Heart right ventricle (tissue), 16 donors: ENCODE data around the gene KANSL1. TPM values are rescaled to one million over a fixed set of nuclear protein-coding genes. Genes with fewer than 3 reads are reported as not detected.

Experiments used
- ATAC-seq, 8 donors: fragments of 200-7000 bp; cut with Tn5 transposase; one replicate each; pipeline ENCODE4 v1.9.1; 2020; ENCODE audit warnings: mild to moderate bottlenecking in 8 of 8, moderate library complexity in 8 of 8, moderate number of reproducible peaks in 1 of 8
- DNase-seq, 2 donors: peaks; one replicate each; pipeline ENCODE4 v3.0.0-alpha.2; 2020
- H3K27ac ChIP-seq, 10 donors: fragments of 200-600 bp; sonication (generic) in 2 of 10; one replicate each; pipeline versions ENCODE4 v1.5.0 to v1.8.0; 2020 to 2022; ENCODE audit warnings: mild to moderate bottlenecking in 3 of 10
- H3K27me3 ChIP-seq, 7 donors: fragments of 200-600 bp; one replicate each; pipeline ENCODE4 v1.8.0; 2021 to 2022; ENCODE audit warnings: mild to moderate bottlenecking in 2 of 7
- H3K36me3 ChIP-seq, 9 donors: fragments of 200-600 bp; sonication (generic) in 1 of 9; one replicate each; pipeline versions ENCODE4 v1.5.0 to v1.8.0; 2020 to 2022; ENCODE audit warnings: mild to moderate bottlenecking in 2 of 9
- H3K4me1 ChIP-seq, 9 donors: fragments of 200-600 bp; sonication (generic) in 1 of 9; one replicate each; pipeline versions ENCODE4 v1.5.0 to v1.8.0; 2020 to 2022; ENCODE audit warnings: mild to moderate bottlenecking in 4 of 9
- H3K4me3 ChIP-seq, 10 donors: fragments of 200-600 bp; sonication (generic) in 2 of 10; one replicate each; pipeline versions ENCODE4 v1.5.0 to v1.8.0; 2020 to 2022; ENCODE audit warnings: mild to moderate bottlenecking in 7 of 10, moderate library complexity in 2 of 10
- H3K9me3 ChIP-seq, 11 donors: fragments of 200-600 bp in 10 of 11; sonication (generic) in 2 of 11; one replicate each; pipeline versions ENCODE4 v1.5.0 to v1.8.0; 2013 to 2022; ENCODE audit warnings: mild to moderate bottlenecking in 2 of 11, control low read depth in 1 of 11, moderate library complexity in 1 of 11
- CTCF ChIP-seq, 9 donors: fragments of 200-600 bp; sonication (generic) in 2 of 9; IDR thresholded peaks; one replicate each; pipeline versions ENCODE4 v1.5.0 to v1.8.0; 2021 to 2022; ENCODE audit warnings: antibody characterized with exemption in 9 of 9, mild to moderate bottlenecking in 5 of 9, moderate library complexity in 1 of 9
- WGBS, 2 donors: extraction: QIAGEN DNeasy Blood & Tissue Kit; methylation state at CpG; one replicate each; pipeline ENCODE4 v1.1.7; 2013; ENCODE audit warnings: inconsistent platforms in 1 of 2; 5-methylcytosine and 5-hydroxymethylcytosine counted together
- intact Hi-C, 10 donors: fragments of 100-400 bp; cut with DNase I; formaldehyde crosslinking; loops; one replicate each; pipeline versions ENCODE4 v1.11.1 to v1.14.2; 2022
- polyA plus RNA-seq, 2 donors: library from polyadenylated mRNA; stranded (reverse); fragments of 200-250 nt; gene quantifications; one replicate each; pipeline ENCODE4 v1.2.3, GENCODE V29; 2013
- total RNA-seq, 10 donors: library from RNA; stranded (reverse); fragmentation: NEBNext Ultra II Directional in 3 of 10; extraction: Animal tissue kit (Norgen Biotek cat#: 25700) in 3 of 10; gene quantifications; one replicate each; pipeline versions ENCODE4 v1.2.1 to v1.2.4, GENCODE V29; 2021 to 2023
- donor health status: Arrhythmogenic right ventricular cardiomyopathy.
- donor health status: ischemic (EF 13 %, LVEDD 7.1; RV severe dilation, severe dysfunction).
- donor health status: healthy with polysubstance abuse.
- donor health status: DM: no; HTN: yes; CAD: no.
- donor health status: DM: no; HTN: no; CAD: no.
- donor health status: ischemic (EF 25% LVEDD 6.9; RV normal size, moderate dysfunction).
- donor health status: ischemic (EF 25% LVEDD 5.7; RV mildly dilated, moderate dysfunction).
- donor health status: healthy.
- donor health status: DM: yes; HTN: yes; CAD: no.
- donor health status: Ischemic cardiomyopathy.
- donor health status: ischemic (EF 35%, LVEDD 5.7; RV mildly dilated, moderate dysfunction).
- donor health status: nonischemic (EF 11% LVEDD 7.7; RV severe dilation, severe dysfunction).
- donor health status: DM: yes; HTN: yes; CAD: no.
- donor health status: PGD.
- donor health status: ischemic (EF 29% LVEDD 5.4; RV normal size, mild dysfunction).
- donor health status: nonischemic (EF 23%, LVEDD 6.1; RV moderate dilation, normal function).

Gene KANSL1
- total and polyA plus RNA-seq, 12 donors, result 8.2 to 52.5 (median 41.1) TPM

- 97 to 100% methylated on average over 1 of the region's 1 CpG for WGBS, 2 donors
- H3K27ac ChIP-seq, result no peak overlapping the region
- ATAC-seq, result no peak
These were observed 5.0 kb upstream of the KANSL1 start for GRCh38 chr17:46198233-46198632.

GRCh38 chr17:46197530-46197929, 4.3 kb upstream of the KANSL1 start:
- WGBS, 2 donors, result 76 to 80% methylated on average over 6 of the region's 6 CpGs
- H3K4me3 ChIP-seq, result no peak overlapping the region
- intact Hi-C loops, result loop anchor here in 1 of 10 donors (5.0 kb wide), 1 partner anchor 160 kb away; no protein-coding TSS in a partner anchor
- no peak overlapping the region for H3K27ac ChIP-seq
- ATAC-seq (no peak), DNase-seq (no peak)
- H3K4me1 ChIP-seq, result peaks cover 6 to 35% (median 21%) of the 10 kb centered on the region in 9 donors
- H3K27me3 ChIP-seq, result no peaks in the 10 kb centered on the region
- no peaks in the 10 kb centered on the region for H3K9me3 ChIP-seq
- peaks cover 0 to 7% (median 0%) of the 10 kb centered on the region in 9 donors for H3K36me3 ChIP-seq
- no peak for TF ChIP-seq CTCF (IDR thresholded peaks at IDR 0.05)

More at GRCh38 chr17:46198233-46198632, 5.0 kb upstream of the KANSL1 start:
- Histone ChIP-seq H3K9me3 (no peaks in the 10 kb centered on the region), H3K4me1 (peaks cover 6 to 37% (median 21%) of the 10 kb centered on the region in 9 donors), H3K4me3 (no peak overlapping the region), H3K36me3 (peaks cover 0 to 7% (median 0%) of the 10 kb centered on the region in 9 donors), H3K27me3 (no peaks in the 10 kb centered on the region)
- TF ChIP-seq CTCF (IDR thresholded peaks at IDR 0.05), result no peak
- DNase-seq, result no peak
- intact Hi-C loops, result loop anchor here in 1 of 10 donors (5.0 kb wide), 1 partner anchor 161 kb away; no protein-coding TSS in a partner anchor

GRCh38 chr17:46195939-46196716, 2.9 kb upstream of the KANSL1 start:
- H3K36me3 ChIP-seq, result peaks cover 0 to 7% (median 0%) of the 10 kb centered on the region in 9 donors
- no peaks in the 10 kb centered on the region for H3K27me3 ChIP-seq
- H3K9me3 ChIP-seq, result no peaks in the 10 kb centered on the region
- intact Hi-C loops, result loop anchor here in 2 of 10 donors (2.0 to 5.0 kb wide), 2 partner anchors 151 to 159 kb away; no protein-coding TSS in a partner anchor
- ATAC-seq (no peak), DNase-seq (no peak)
- WGBS, 2 donors, result 98% methylated on average over 2 of the region's 2 CpGs
- no peak overlapping the region for H3K4me3 ChIP-seq
- no peak for TF ChIP-seq CTCF (IDR thresholded peaks at IDR 0.05)
- peaks cover 6 to 33% (median 23%) of the 10 kb centered on the region in 9 donors for H3K4me1 ChIP-seq
- H3K27ac ChIP-seq, result peak overlapping the region in 1 of 10 donors; percentile 99

GRCh38 chr17:46195217-46195855, 2.1 kb upstream of the KANSL1 start:
- Histone ChIP-seq H3K9me3 (no peaks in the 10 kb centered on the region), H3K4me1 (peaks cover 11 to 41% (median 29%) of the 10 kb centered on the region in 9 donors), H3K36me3 (peaks cover 0 to 7% (median 0%) of the 10 kb centered on the region in 9 donors), H3K27ac (peak overlapping the region in 1 of 10 donors; percentile 99), H3K27me3 (no peaks in the 10 kb centered on the region), H3K4me3 (no peak overlapping the region)
- DNase-seq (no peak), ATAC-seq (no peak)
- WGBS, 2 donors, result 83 to 84% methylated on average over 5 of the region's 5 CpGs
- intact Hi-C loops, result loop anchor here in 2 of 10 donors (2.0 to 5.0 kb wide), 2 partner anchors 151 to 158 kb away; no protein-coding TSS in a partner anchor
- TF ChIP-seq CTCF (IDR thresholded peaks at IDR 0.05), result no peak
